ENCODE measurements around the gene ARSG.

Gene ARSG

GRCh38 chr17:68341482-68341881 lies 50.2 kb downstream of the ARSG start:
- ChIA-PET CTCF (interaction anchor here (0.9 kb wide), 1 partner anchor 423 kb away, joined by 4 read pairs; no protein-coding TSS in a partner anchor), POLR2A (no interaction called here)
- Histone ChIP-seq H3K4me1 (ENCODE audit: control insufficient read depth, insufficient read depth, low read length) (no peaks in the 10 kb centered on the region), H3K36me3 (ENCODE audit: control insufficient read depth in 2 of 2, insufficient read depth in 1 of 2, low read length in 2 of 2) (no peaks in the 10 kb centered on the region; a peak in 1 of 3 replicates), H3K9me3 (ENCODE audit: control insufficient read depth, insufficient read depth, low read depth, low read length) (no peaks in the 10 kb centered on the region), H3K27ac (ENCODE audit: extremely low read depth, low read depth, low read length) (no peak overlapping the region), H3K4me3 (ENCODE audit: low read depth, low read length) (no peak overlapping the region)
- TF ChIP-seq OSR2 (tag by site-specific recombination; IDR thresholded peaks at IDR 0.05): no peak
- no peak for TF ChIP-seq ZNF138 (tag by site-specific recombination; IDR thresholded peaks at IDR 0.05; ENCODE audit: borderline replicate concordance)
- TF ChIP-seq KLF9 (tag by site-specific recombination; IDR thresholded peaks at IDR 0.05; ENCODE audit: low read depth): no peak

DNA sequence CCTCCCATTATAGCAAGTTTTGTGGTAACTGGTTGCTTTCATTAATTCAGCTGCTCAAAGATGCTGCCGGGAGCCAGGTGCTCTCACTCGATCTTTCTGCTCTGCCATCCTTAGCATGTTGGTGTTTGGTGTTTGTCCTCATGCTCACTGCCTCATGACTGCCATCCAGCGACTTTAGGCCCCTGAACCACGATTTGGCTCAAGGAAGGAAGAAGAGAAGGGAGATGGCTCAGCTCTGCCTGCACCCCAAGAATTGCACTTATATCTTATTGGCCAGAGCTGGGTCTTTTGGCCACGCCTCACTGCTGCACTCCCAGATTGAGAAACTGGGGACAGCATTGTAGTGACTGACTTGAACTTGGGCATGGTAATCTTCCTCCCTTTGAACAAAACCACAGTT lies 52.7 kb downstream of the ARSG start:
- H3K9me3 ChIP-seq (ENCODE audit: control insufficient read depth, insufficient read depth, low read depth, low read length): no peaks in the 10 kb centered on the region
- H3K4me1 ChIP-seq (ENCODE audit: control insufficient read depth, insufficient read depth, low read length): no peaks in the 10 kb centered on the region
- H3K27ac ChIP-seq (ENCODE audit: extremely low read depth, low read depth, low read length): no peak overlapping the region
- POLR2A ChIA-PET: interaction anchor here (0.5 kb wide), 1 partner anchor 291 kb away, joined by 3 read pairs; no protein-coding TSS in a partner anchor
- H3K36me3 ChIP-seq (ENCODE audit: control insufficient read depth in 2 of 2, insufficient read depth in 1 of 2, low read length in 2 of 2): no peaks in the 10 kb centered on the region; a peak in 1 of 3 replicates
- no peak overlapping the region for H3K4me3 ChIP-seq (ENCODE audit: low read depth, low read length)
- TF ChIP-seq KLF9 (tag by site-specific recombination; IDR thresholded peaks at IDR 0.05; ENCODE audit: low read depth) (no peak), HOXD13 (CRISPR knock-in tag; IDR thresholded peaks at IDR 0.05; ENCODE audit: borderline replicate concordance) (no peak), PRDM4 (tag by site-specific recombination; IDR thresholded peaks at IDR 0.05) (no peak), ZNF10 (tag by site-specific recombination; IDR thresholded peaks at IDR 0.05) (no peak)
- CTCF ChIA-PET: interaction anchor here (0.6 kb wide), 1 partner anchor 10 kb away, joined by 3 read pairs; no protein-coding TSS in a partner anchor

GRCh38 chr17:68344701-68345136 lies 53.4 kb downstream of the ARSG start:
- no peak for TF ChIP-seq IKZF3 (tag by site-specific recombination; IDR thresholded peaks at IDR 0.05)
- TF ChIP-seq EGR2 (tag by site-specific recombination; IDR thresholded peaks at IDR 0.05; ENCODE audit: low read depth): peak; percentile 55
- no peak for TF ChIP-seq ZNF146 (tag by site-specific recombination; IDR thresholded peaks at IDR 0.05)
- H3K4me3 ChIP-seq (ENCODE audit: low read depth, low read length): no peak overlapping the region
- no peaks in the 10 kb centered on the region for H3K9me3 ChIP-seq (ENCODE audit: control insufficient read depth, insufficient read depth, low read depth, low read length)
- no peak overlapping the region for H3K27ac ChIP-seq (ENCODE audit: extremely low read depth, low read depth, low read length)
- ChIA-PET POLR2A (interaction anchor here (0.5 kb wide), 1 partner anchor 292 kb away, joined by 3 read pairs; no protein-coding TSS in a partner anchor), CTCF (interaction anchor here (0.5 to 1.0 kb wide), 5 partner anchors 10 to 123 kb away, joined by 3 read pairs; no protein-coding TSS in a partner anchor)
- no peaks in the 10 kb centered on the region; a peak in 1 of 3 replicates for H3K36me3 ChIP-seq (ENCODE audit: control insufficient read depth in 2 of 2, insufficient read depth in 1 of 2, low read length in 2 of 2)
- no peaks in the 10 kb centered on the region for H3K4me1 ChIP-seq (ENCODE audit: control insufficient read depth, insufficient read depth, low read length)

- ChIA-PET CTCF (no interaction called here), POLR2A (no interaction called here)
- Histone ChIP-seq H3K9me3 (ENCODE audit: control insufficient read depth, insufficient read depth, low read depth, low read length) (no peaks in the 10 kb centered on the region), H3K4me3 (ENCODE audit: low read depth, low read length) (no peak overlapping the region), H3K27ac (ENCODE audit: extremely low read depth, low read depth, low read length) (no peak overlapping the region), H3K4me1 (ENCODE audit: control insufficient read depth, insufficient read depth, low read length) (no peaks in the 10 kb centered on the region), H3K36me3 (ENCODE audit: control insufficient read depth in 2 of 2, insufficient read depth in 1 of 2, low read length in 2 of 2) (no peaks in the 10 kb centered on the region; a peak in 1 of 3 replicates)
- TF ChIP-seq ZBTB44 (tag by site-specific recombination; IDR thresholded peaks at IDR 0.05) (no peak), ZNF792 (tag by site-specific recombination; IDR thresholded peaks at IDR 0.05) (no peak), SP7 (tag by site-specific recombination; IDR thresholded peaks at IDR 0.05) (no peak), ZIC2 (tag by site-specific recombination; IDR thresholded peaks at IDR 0.05) (0 out of 2 replicates have a peak, but pooled peaks have one; percentile 15)
Measured at GRCh38 chr17:68346448-68346847, 55.2 kb downstream of the ARSG start.
